Measurements from ENCODE around the gene DNAJC13. TPM values are rescaled to one million over a fixed set of nuclear protein-coding genes. Genes with fewer than 3 reads are reported as not detected.

DNAJC13 gene
- total RNA-seq, 4 donors from 2014 or later, result 43.6 to 73.7 (median 61.1) TPM

- Histone ChIP-seq H3K9me3 (no peaks in the 10 kb centered on the region), H3K27ac (no peak overlapping the region), H3K4me1 (no peaks in the 10 kb centered on the region), H3K27me3 (no peaks in the 10 kb centered on the region), H3K36me3 (peaks cover 0 to 92% of the 10 kb centered on the region in 2 donors), H3K4me3 (no peak overlapping the region)
- TF ChIP-seq POLR2A (IDR thresholded peaks at IDR 0.05) (no peak), CTCF (IDR thresholded peaks at IDR 0.05) (no peak), EP300 (IDR thresholded peaks at IDR 0.05) (no peak), POLR2AphosphoS5 (IDR thresholded peaks at IDR 0.05) (no peak)
- ATAC-seq, result no peak
Measured at GRCh38 chr3:132464066-132464465, 46.8 kb downstream of the DNAJC13 start.

- no peak overlapping the region for H3K4me3 ChIP-seq
- peaks cover 0 to 65% of the 10 kb centered on the region in 2 donors for H3K36me3 ChIP-seq
- no peaks in the 10 kb centered on the region for H3K9me3 ChIP-seq
- H3K4me1 ChIP-seq, result no peaks in the 10 kb centered on the region
- TF ChIP-seq EP300 (IDR thresholded peaks at IDR 0.05) (no peak), POLR2A (IDR thresholded peaks at IDR 0.05) (no peak), CTCF (IDR thresholded peaks at IDR 0.05) (no peak)
- 73 to 78% methylated on average over 1 of the region's 1 CpG for WGBS, 2 donors (ENCODE audit: low coverage in 1 of 2)
- no peak overlapping the region for H3K27ac ChIP-seq
- ATAC-seq, result no peak
- H3K27me3 ChIP-seq, result no peaks in the 10 kb centered on the region
Measured at GRCh38 chr3:132469326-132469725, 52.0 kb downstream of the DNAJC13 start.

GRCh38 chr3:132486099-132486498, 68.8 kb downstream of the DNAJC13 start:
- Histone ChIP-seq H3K4me1 (no peaks in the 10 kb centered on the region), H3K27ac (no peak overlapping the region), H3K9me3 (no peaks in the 10 kb centered on the region), H3K27me3 (no peaks in the 10 kb centered on the region), H3K4me3 (no peak overlapping the region), H3K36me3 (peaks cover 9 to 93% of the 10 kb centered on the region in 2 donors)
- peak; percentile 63 for ATAC-seq
- TF ChIP-seq POLR2A (IDR thresholded peaks at IDR 0.05), result no peak
- TF ChIP-seq CTCF (IDR thresholded peaks at IDR 0.05), result no peak
- no peak for TF ChIP-seq EP300 (IDR thresholded peaks at IDR 0.05)
- no peak for TF ChIP-seq POLR2AphosphoS5 (IDR thresholded peaks at IDR 0.05)
- WGBS, 2 donors (ENCODE audit: low coverage in 1 of 2), result 72 to 84% methylated on average over 2 to 3 of the region's 3 CpGs

- Histone ChIP-seq H3K27ac (no peak overlapping the region), H3K36me3 (peaks cover 0 to 93% of the 10 kb centered on the region in 2 donors), H3K4me1 (no peaks in the 10 kb centered on the region), H3K27me3 (no peaks in the 10 kb centered on the region), H3K9me3 (no peaks in the 10 kb centered on the region), H3K4me3 (no peak overlapping the region)
- WGBS, 2 donors (ENCODE audit: low coverage in 1 of 2), result 86 to 96% methylated on average over 2 of the region's 2 CpGs
- no peak for TF ChIP-seq POLR2AphosphoS5 (IDR thresholded peaks at IDR 0.05)
- ATAC-seq, result no peak
Measured at GRCh38 chr3:132488151-132488550, 70.8 kb downstream of the DNAJC13 start.

DNA sequence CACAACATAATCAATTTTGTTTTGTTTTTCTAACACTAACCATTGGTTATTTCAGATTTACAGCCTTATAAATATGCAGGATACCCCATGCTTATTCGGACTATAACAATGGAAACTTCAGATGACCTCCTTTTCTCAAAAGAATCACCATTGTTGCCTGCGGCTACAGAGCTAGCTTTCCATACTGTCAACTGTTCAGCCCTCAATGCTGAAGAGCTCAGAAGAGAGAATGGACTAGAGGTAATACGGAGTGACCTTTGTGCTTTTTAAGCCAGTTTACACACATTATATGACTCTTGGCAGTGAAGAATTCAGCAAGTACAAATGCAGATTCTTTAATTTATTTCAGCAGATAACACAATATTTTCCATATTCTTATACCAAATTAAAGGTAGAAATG, 81.8 kb downstream of the DNAJC13 start:
- no peak for ATAC-seq
- Histone ChIP-seq H3K27ac (no peak overlapping the region), H3K36me3 (peaks cover 19 to 100% of the 10 kb centered on the region in 2 donors), H3K4me3 (no peak overlapping the region), H3K27me3 (no peaks in the 10 kb centered on the region), H3K4me1 (no peaks in the 10 kb centered on the region), H3K9me3 (no peaks in the 10 kb centered on the region)
- 93 to 97% methylated on average over 3 of the region's 3 CpGs for WGBS, 2 donors (ENCODE audit: low coverage in 1 of 2)
- TF ChIP-seq CTCF (IDR thresholded peaks at IDR 0.05) (no peak), POLR2AphosphoS5 (IDR thresholded peaks at IDR 0.05) (no peak), EP300 (IDR thresholded peaks at IDR 0.05) (no peak), POLR2A (IDR thresholded peaks at IDR 0.05) (no peak)

Data from gastroesophageal sphincter (tissue), 4 donors.